SU-DHL-6 (cell line): Measurements from ENCODE around the gene TUBA4A.

Experiments used
- CTCF ChIP-seq: fragments of 200-600 bp; sonication (generic); IDR thresholded peaks from one replicate; pipeline ENCODE4 v1.5.1; 2017; ENCODE audit warnings: antibody characterized with exemption, mild to moderate bottlenecking, low read length, moderate library complexity; ENCODE audit not compliant: insufficient read depth, poor library complexity, severe bottlenecking
- EZH2phosphoT487 ChIP-seq: fragments of 200-600 bp; sonication (generic), shearing (Covaris generic); conservative IDR thresholded peaks from 2 replicates; pipeline ENCODE4 v1.6.1; 2018; ENCODE audit warnings: mild to moderate bottlenecking, antibody characterized with exemption, low read length, moderate library complexity, mixed read lengths

DNA sequence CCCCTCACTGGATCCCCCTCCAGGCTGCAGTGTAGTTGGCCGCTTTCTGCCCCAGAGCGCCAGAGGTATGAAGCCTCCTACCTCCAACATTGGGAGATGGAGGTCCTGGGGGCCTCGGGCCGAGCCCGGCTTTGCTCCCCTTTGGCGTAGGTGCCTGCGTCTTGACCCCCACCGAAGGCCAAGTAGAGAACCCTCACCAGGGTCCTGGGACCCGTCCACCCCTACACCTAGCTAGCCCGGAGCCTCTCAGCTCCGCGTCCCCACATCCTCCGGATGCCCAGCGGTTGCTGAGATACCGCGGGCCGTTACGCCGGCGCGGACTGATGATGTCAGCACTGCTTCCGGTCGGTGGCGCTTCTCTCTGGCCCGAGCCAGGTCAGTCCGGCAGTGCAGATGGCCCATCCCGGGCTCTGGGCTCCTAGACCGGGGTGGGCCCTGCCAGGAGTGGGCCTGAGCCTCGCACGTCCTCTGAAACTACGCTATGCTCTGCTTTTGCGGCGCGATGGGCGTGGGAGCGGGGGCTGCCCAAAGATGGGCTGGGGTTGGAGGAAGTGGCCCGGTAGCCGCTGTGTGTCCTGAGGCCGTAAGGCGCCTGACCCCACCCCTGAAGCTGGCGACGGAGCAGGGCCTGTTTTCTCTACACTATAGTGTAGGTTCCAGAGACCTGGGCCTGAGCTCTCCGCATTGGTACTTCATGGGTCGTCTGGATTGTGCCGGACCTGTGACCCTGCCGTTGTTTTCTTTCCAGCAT is 8.4 kb downstream of the TUBA4A start, which contains the start of the genes GLB1L and STK16:
- TF ChIP-seq CTCF (no peak), EZH2phosphoT487 (no peak)
